NT2/D1 (cell line): ENCODE measurements around the gene SLC26A5.

Source experiments
- DNase-seq: peaks from one replicate; pipeline ENCODE4 v3.0.0-alpha.2; 2011; ENCODE audit warnings: low read depth, low spot score
- H3K27me3 ChIP-seq: 2 replicates; pipeline ENCODE4 v1.6.0; 2011; ENCODE audit warnings: mild to moderate bottlenecking; ENCODE audit not compliant: insufficient read length, insufficient read depth
- H3K36me3 ChIP-seq: 2 replicates; pipeline ENCODE4 v1.6.1; 2011; ENCODE audit warnings: mild to moderate bottlenecking, low read length, mixed read lengths; ENCODE audit not compliant: insufficient read depth, insufficient read length
- H3K4me1 ChIP-seq: 2 replicates; pipeline ENCODE4 v1.5.1; 2011; ENCODE audit not compliant: insufficient read depth, insufficient read length
- H3K4me3 ChIP-seq: 2 replicates; pipeline ENCODE4 v1.5.1; 2011; ENCODE audit warnings: low read depth; ENCODE audit not compliant: insufficient read length
- H3K9ac ChIP-seq: 2 replicates; pipeline ENCODE4 v1.6.0; 2011; ENCODE audit warnings: low read depth; ENCODE audit not compliant: insufficient read length
- H3K9me3 ChIP-seq: 2 replicates; pipeline ENCODE4 v1.5.1; 2011; ENCODE audit warnings: mild to moderate bottlenecking, low read length; ENCODE audit not compliant: insufficient read depth
- SUZ12 ChIP-seq: IDR thresholded peaks from 2 replicates; pipeline ENCODE4 v1.6.1; 2011; ENCODE audit not compliant: insufficient read length, insufficient read depth; ENCODE audit errors: extremely low read depth
- YY1 ChIP-seq: IDR thresholded peaks from 2 replicates; pipeline ENCODE4 v1.6.1; 2011; ENCODE audit not compliant: insufficient read length, insufficient read depth
- ZNF274 ChIP-seq: IDR thresholded peaks from 2 replicates; pipeline ENCODE4 v1.6.1; 2011; ENCODE audit warnings: mild to moderate bottlenecking, low read depth, low read length

SLC26A5 gene

GRCh38 chr7:103373866-103374643, 72.0 kb downstream of the SLC26A5 start:
- Histone ChIP-seq H3K9ac (no peak overlapping the region), H3K9me3 (no peaks in the 10 kb centered on the region), H3K4me3 (no peak overlapping the region), H3K27me3 (no peaks in the 10 kb centered on the region), H3K36me3 (peaks cover 9% of the 10 kb centered on the region), H3K4me1 (no peaks in the 10 kb centered on the region)
- DNase-seq: no peak
- no peak for TF ChIP-seq ZNF274
- TF ChIP-seq YY1: no peak
- TF ChIP-seq SUZ12: no peak

DNA sequence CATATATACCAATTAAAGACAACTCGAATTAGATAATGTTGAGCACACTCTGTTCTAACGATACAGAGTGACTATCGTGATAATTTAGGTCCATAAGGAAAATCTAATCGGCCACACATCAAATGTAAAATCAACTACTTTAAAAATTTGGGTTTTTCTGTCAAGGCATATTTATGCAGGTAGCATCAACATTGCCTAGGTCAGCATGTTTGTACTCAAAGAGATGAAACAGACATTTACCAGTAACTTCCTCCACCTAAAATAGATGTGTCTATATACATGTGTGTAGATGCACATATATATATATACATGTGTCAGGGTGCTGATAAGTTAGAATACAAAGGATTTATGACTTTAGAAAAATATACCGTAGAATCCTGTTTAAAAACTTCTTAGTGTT, 76.6 kb downstream of the SLC26A5 start:
- H3K4me3 ChIP-seq: no peak overlapping the region
- H3K4me1 ChIP-seq: no peaks in the 10 kb centered on the region
- H3K27me3 ChIP-seq: no peaks in the 10 kb centered on the region
- DNase-seq: no peak
- H3K9ac ChIP-seq: no peak overlapping the region
- TF ChIP-seq SUZ12 (no peak), YY1 (no peak), ZNF274 (no peak)
- H3K9me3 ChIP-seq: no peaks in the 10 kb centered on the region
- peaks cover 39% of the 10 kb centered on the region for H3K36me3 ChIP-seq

GRCh38 chr7:103349805-103350204, 96.2 kb downstream of the SLC26A5 start:
- Histone ChIP-seq H3K4me3 (no peak overlapping the region), H3K9ac (no peak overlapping the region), H3K9me3 (no peaks in the 10 kb centered on the region), H3K27me3 (no peaks in the 10 kb centered on the region), H3K4me1 (no peaks in the 10 kb centered on the region), H3K36me3 (peaks cover 24% of the 10 kb centered on the region)
- TF ChIP-seq SUZ12 (no peak), YY1 (no peak), ZNF274 (no peak)
- DNase-seq: no peak

- no peak for TF ChIP-seq SUZ12
- no peak for TF ChIP-seq YY1
- no peak for TF ChIP-seq ZNF274
These were observed 97.0 kb downstream of the SLC26A5 start for GRCh38 chr7:103348959-103349358.

GRCh38 chr7:103348452-103348851, 97.6 kb downstream of the SLC26A5 start:
- TF ChIP-seq YY1 (no peak), SUZ12 (no peak), ZNF274 (no peak)
- no peaks in the 10 kb centered on the region for H3K9me3 ChIP-seq
- H3K9ac ChIP-seq: peak overlapping the region; percentile 38
- no peaks in the 10 kb centered on the region for H3K4me1 ChIP-seq
- H3K4me3 ChIP-seq: peak overlapping the region; percentile 91
- peaks cover 18% of the 10 kb centered on the region for H3K36me3 ChIP-seq
- DNase-seq: no peak
- no peaks in the 10 kb centered on the region for H3K27me3 ChIP-seq

More at GRCh38 chr7:103348959-103349358, 97.0 kb downstream of the SLC26A5 start:
- no peak for DNase-seq
- Histone ChIP-seq H3K9ac (no peak overlapping the region), H3K4me3 (no peak overlapping the region), H3K36me3 (peaks cover 18% of the 10 kb centered on the region), H3K9me3 (no peaks in the 10 kb centered on the region), H3K4me1 (no peaks in the 10 kb centered on the region), H3K27me3 (no peaks in the 10 kb centered on the region)

- H3K4me3 ChIP-seq: peak within 1 kb of the TSS; percentile 91
- no peaks in the 10 kb centered on the region for H3K4me1 ChIP-seq
- H3K36me3 ChIP-seq: peaks cover 16% of the 10 kb centered on the region
- peak; percentile 86 for DNase-seq
- H3K9me3 ChIP-seq: no peaks in the 10 kb centered on the region
- H3K9ac ChIP-seq: peak within 1 kb of the TSS; percentile 98
- TF ChIP-seq YY1: no peak
- no peak for TF ChIP-seq SUZ12
- TF ChIP-seq ZNF274: no peak
- no peaks in the 10 kb centered on the region for H3K27me3 ChIP-seq
These were observed 98.3 kb downstream of the SLC26A5 start, which contains the start of gene PSMC2 for GRCh38 chr7:103347507-103348267. Gene PSMC2, plus strand, starts transcription at chr7:103347643. Its CDS starts 69 bp downstream, at chr7:103347712.

DNA sequence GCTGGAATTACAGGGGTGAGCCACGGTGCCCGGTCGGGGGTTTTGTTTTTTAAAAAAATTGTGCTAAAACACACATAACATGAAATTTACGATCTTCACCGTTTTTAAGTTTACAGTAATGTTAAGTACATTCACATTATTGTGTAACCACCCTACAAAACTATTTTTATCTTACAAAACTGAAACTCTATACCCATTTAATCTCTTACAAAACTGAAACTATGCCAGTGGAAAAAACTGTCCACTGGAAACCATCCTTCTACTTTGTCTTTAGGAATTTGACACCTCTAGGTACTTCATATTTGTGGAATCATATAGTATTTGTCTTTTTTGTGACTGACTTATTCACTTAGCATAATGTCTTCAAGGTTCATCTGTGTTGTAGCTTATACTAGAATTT, 99.6 kb downstream of the SLC26A5 start:
- no peaks in the 10 kb centered on the region for H3K4me1 ChIP-seq
- TF ChIP-seq SUZ12: no peak
- no peak for TF ChIP-seq ZNF274
- no peak for TF ChIP-seq YY1
- H3K27me3 ChIP-seq: no peaks in the 10 kb centered on the region
- H3K36me3 ChIP-seq: peaks cover 16% of the 10 kb centered on the region
- no peak for DNase-seq
- H3K9me3 ChIP-seq: no peaks in the 10 kb centered on the region
- no peak overlapping the region for H3K4me3 ChIP-seq
- no peak overlapping the region for H3K9ac ChIP-seq
